Activated T-cell treated with anti-CD3 and anti-CD28 coated beads for 24 hours (primary cell): ENCODE data around the gene ATRIP.

Experiments used
- DNase-seq: peaks from one replicate; pipeline ENCODE4 v3.0.0-alpha.2; 2020; ENCODE audit warnings: low read depth

Gene ATRIP

GRCh38 chr3:48504051-48504946 lies 57.8 kb downstream of the ATRIP start, which contains the start of gene SHISA5:
Gene SHISA5 (minus strand): TSS chr3:48504174. CDS start chr3:48504094, 80 bp downstream.
- DNase-seq: peak; percentile 32

DNA sequence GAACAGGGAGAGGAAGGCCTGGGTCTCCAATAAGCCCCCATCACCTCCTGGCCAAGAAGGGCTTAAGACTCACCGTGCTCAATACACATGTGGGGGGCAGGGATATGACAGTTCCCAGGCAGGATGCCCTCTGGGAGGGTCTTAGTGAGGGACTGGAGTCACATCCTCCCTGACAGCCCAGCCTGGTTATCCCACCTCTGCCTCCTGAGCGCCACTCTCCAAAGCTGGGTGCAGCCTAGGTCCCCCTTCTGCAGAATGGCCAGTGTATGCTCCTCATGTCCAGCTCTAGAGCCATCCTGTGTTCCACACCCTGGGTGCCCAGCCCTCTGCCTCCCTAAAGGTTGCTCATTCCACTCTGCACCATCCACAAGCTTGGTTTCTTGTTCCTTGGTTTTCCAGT lies 58.6 kb downstream of the ATRIP start:
- no peak for DNase-seq

GRCh38 chr3:48505968-48506504 lies 59.5 kb downstream of the ATRIP start:
- no peak for DNase-seq

GRCh38 chr3:48507256-48508061 lies 60.9 kb downstream of the ATRIP start:
- peak; percentile 60 for DNase-seq

DNA sequence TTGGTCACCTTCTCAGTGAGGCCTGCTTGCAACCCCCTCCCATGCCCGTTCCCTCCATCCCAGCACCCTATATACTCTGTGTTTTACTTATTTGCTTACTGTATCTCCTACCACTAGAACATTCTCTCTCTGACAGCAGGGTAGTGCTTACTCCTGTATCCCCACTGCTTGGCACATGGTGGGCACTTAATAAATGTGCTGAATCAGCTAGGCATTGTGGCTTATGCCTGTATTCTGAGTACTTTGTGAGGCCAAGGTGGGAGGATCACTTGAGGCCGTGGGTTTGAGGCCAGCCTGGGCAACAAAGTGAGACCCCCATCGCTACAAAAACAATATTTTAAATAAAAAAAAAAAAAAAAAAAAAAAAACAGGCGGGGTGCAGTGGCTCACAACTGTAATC lies 65.0 kb downstream of the ATRIP start:
- no peak for DNase-seq

GRCh38 chr3:48514431-48515227 lies 68.1 kb downstream of the ATRIP start:
- DNase-seq: no peak
